IPS-18a (cell line): ENCODE measurements around the gene PLAU.
"Not testable (repeated sequence)": the region's sequence is repeated elsewhere in the genome, so short reads cannot be mapped to it uniquely, and the experiment has no call there.

Experiments
- H3K27ac ChIP-seq: one replicate; pipeline ENCODE4 v1.5.1; 2013; ENCODE audit warnings: low read length
- H3K27me3 ChIP-seq: one replicate; pipeline ENCODE4 v1.6.1; 2013; ENCODE audit warnings: mild to moderate bottlenecking, low read length; ENCODE audit not compliant: control insufficient read depth, insufficient read depth
- H3K36me3 ChIP-seq: one replicate; pipeline ENCODE4 v1.6.1; 2013; ENCODE audit warnings: low read depth, low read length; ENCODE audit not compliant: control insufficient read depth
- H3K4me1 ChIP-seq: one replicate; pipeline ENCODE4 v1.6.1; 2013; ENCODE audit warnings: low read depth, low read length; ENCODE audit not compliant: control insufficient read depth
- H3K4me3 ChIP-seq: one replicate; pipeline ENCODE4 v1.5.1; 2013; ENCODE audit warnings: low read length
- H3K9ac ChIP-seq: one replicate; pipeline ENCODE4 v1.6.1; 2013; ENCODE audit warnings: mild to moderate bottlenecking, low read length, moderate library complexity
- H3K9me3 ChIP-seq: one replicate; pipeline ENCODE4 v1.6.1; 2013; ENCODE audit warnings: low read depth, low read length; ENCODE audit not compliant: control insufficient read depth

PLAU gene

GRCh38 chr10:73879296-73880173, 31.4 kb upstream of the PLAU start:
- no peak overlapping the region for H3K9ac ChIP-seq
- no peak overlapping the region for H3K4me3 ChIP-seq
- H3K27ac ChIP-seq: no peak overlapping the region
- no peaks in the 10 kb centered on the region for H3K36me3 ChIP-seq
- H3K9me3 ChIP-seq: no peaks in the 10 kb centered on the region
- H3K4me1 ChIP-seq: peaks cover 8% of the 10 kb centered on the region
- H3K27me3 ChIP-seq: peaks cover 10% of the 10 kb centered on the region

- Histone ChIP-seq H3K27me3 (no peaks in the 10 kb centered on the region), H3K36me3 (no peaks in the 10 kb centered on the region)
These were observed 29.6 kb upstream of the PLAU start for GRCh38 chr10:73881221-73881919.

DNA sequence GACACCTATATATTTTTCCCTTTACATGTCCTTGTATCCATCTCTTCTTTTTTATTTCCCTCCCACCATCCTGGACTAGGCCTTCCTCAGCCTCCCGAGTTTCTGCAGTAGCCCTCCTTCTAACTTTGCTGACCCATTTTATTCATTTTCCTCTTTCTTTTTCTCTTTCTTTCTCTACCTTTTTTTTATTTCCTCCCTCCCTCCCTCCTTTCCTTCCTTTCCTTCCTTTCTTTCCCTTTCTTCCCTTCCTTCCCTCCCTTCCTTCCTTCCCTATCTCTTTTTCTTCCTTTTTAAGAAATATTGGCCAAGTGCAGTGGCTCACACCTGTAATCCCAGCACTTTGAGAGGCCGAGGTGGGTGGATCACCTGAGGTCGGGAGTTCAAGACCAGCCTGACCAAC, 26.9 kb upstream of the PLAU start:
- H3K9me3 ChIP-seq: no peaks in the 10 kb centered on the region
- H3K27ac ChIP-seq: no peak overlapping the region
- H3K27me3 ChIP-seq: no peaks in the 10 kb centered on the region
- no peaks in the 10 kb centered on the region for H3K36me3 ChIP-seq
- peaks cover 8% of the 10 kb centered on the region for H3K4me1 ChIP-seq
- H3K4me3 ChIP-seq: no peak overlapping the region
- no peak overlapping the region for H3K9ac ChIP-seq

More at GRCh38 chr10:73881221-73881919, 29.6 kb upstream of the PLAU start:
- Histone ChIP-seq H3K9me3 (no peaks in the 10 kb centered on the region), H3K9ac (no peak overlapping the region), H3K27ac (no peak overlapping the region), H3K4me1 (peaks cover 5% of the 10 kb centered on the region), H3K4me3 (no peak overlapping the region)

DNA sequence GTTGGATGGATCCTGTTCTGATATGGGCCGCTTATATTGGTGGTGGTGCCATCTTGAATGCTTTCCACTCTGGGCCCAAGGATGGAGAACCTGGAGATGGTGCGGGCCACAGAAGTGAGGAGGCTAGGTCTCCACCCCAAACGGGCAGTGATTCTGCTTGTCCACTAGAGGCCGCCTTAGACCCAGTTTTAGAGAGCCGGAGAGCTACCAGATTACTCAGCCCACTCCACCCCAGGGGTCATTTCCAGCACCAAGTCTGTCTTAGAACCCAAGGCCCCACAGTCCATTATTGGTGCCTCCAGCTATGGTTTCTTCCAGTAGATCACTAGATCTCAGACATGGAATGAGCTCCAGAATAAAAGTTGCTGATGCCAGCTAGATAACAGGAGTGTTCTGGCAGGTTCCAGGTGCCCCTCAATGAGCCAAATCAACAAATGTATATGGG, 24.8 kb upstream of the PLAU start:
- Histone ChIP-seq H3K36me3 (no peaks in the 10 kb centered on the region), H3K9me3 (no peaks in the 10 kb centered on the region), H3K4me3 (no peak overlapping the region), H3K4me1 (peaks cover 5% of the 10 kb centered on the region), H3K27ac (no peak overlapping the region), H3K9ac (no peak overlapping the region), H3K27me3 (no peaks in the 10 kb centered on the region)

- H3K4me3 ChIP-seq: no peak overlapping the region
- peaks cover 5% of the 10 kb centered on the region for H3K4me1 ChIP-seq
- H3K9me3 ChIP-seq: no peaks in the 10 kb centered on the region
- no peaks in the 10 kb centered on the region for H3K27me3 ChIP-seq
- H3K36me3 ChIP-seq: no peaks in the 10 kb centered on the region
- no peak overlapping the region for H3K9ac ChIP-seq
- H3K27ac ChIP-seq: no peak overlapping the region
These were observed 24.2 kb upstream of the PLAU start for GRCh38 chr10:73886661-73887293.

DNA sequence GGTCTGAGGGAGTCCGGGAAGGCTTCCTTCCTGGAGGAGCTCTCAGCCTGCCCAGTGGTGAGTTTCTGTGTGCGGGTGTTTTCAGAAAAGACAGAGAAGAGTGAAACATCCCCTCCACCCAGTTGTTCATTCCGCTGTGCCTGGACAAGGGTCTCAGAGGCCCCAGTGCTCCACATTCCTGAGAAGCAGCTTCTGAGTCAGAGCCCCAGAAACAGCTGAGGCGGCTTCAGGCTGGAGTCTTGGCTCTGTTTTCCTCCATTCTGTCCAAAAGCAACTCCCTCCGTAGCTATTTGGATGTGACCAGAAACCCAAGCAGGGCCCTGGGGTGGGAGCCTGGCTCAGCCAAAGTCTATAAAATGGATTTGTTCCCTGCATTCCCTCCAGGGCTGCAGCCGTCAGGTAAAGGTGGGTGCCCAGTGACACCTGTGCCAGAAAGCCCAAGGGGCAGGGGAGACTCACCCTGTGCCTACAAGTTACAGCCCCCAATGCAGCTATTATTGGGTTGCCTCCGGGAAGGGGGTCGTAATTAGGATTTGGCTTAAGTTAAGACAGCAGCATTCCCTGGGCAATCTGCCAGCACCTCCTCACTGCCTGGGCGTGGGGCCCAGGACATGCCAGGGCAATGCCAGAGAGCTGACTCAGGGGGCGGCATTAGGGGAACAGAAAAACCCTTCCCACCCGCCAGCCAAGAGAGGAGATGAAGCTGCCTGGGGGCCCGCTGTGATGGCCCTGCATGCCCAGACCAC, 23.5 kb upstream of the PLAU start:
- no peak overlapping the region for H3K9ac ChIP-seq
- no peaks in the 10 kb centered on the region for H3K36me3 ChIP-seq
- H3K27me3 ChIP-seq: no peaks in the 10 kb centered on the region
- no peak overlapping the region for H3K4me3 ChIP-seq
- no peak overlapping the region for H3K27ac ChIP-seq
- H3K4me1 ChIP-seq: peaks cover 5% of the 10 kb centered on the region
- no peaks in the 10 kb centered on the region for H3K9me3 ChIP-seq

GRCh38 chr10:73888514-73888913, 22.4 kb upstream of the PLAU start:
- Histone ChIP-seq H3K4me3 (no peak overlapping the region), H3K36me3 (no peaks in the 10 kb centered on the region), H3K4me1 (peaks cover 5% of the 10 kb centered on the region), H3K27ac (no peak overlapping the region), H3K9ac (no peak overlapping the region), H3K9me3 (no peaks in the 10 kb centered on the region), H3K27me3 (no peaks in the 10 kb centered on the region)

- no peak overlapping the region for H3K9ac ChIP-seq
- no peak overlapping the region for H3K27ac ChIP-seq
- peaks cover 5% of the 10 kb centered on the region for H3K4me1 ChIP-seq
- no peaks in the 10 kb centered on the region for H3K36me3 ChIP-seq
- no peak overlapping the region for H3K4me3 ChIP-seq
- no peaks in the 10 kb centered on the region for H3K9me3 ChIP-seq
- H3K27me3 ChIP-seq: no peaks in the 10 kb centered on the region
These were observed 21.9 kb upstream of the PLAU start for GRCh38 chr10:73889014-73889413.

DNA sequence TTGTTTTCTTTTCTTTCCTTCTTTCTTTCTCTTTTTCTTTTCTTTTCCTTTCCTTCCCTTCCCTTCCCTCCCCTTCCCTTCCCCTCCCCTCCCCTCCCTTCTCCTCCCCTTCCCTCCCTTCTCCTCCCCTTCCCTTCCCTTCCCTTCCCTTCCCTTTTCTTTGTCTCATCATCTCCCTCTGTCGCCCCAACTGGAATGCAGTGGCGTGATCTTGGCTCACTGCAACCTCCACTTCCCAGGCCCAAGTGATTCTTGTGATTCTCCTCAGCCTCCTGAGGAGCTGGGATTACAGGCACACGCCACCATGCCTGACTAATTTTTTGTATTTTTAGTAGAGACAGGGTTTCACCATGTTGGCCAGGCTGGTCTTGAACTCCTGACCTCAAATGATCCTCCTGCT, 21.5 kb upstream of the PLAU start:
- not testable (repeated sequence) for H3K4me1 ChIP-seq, H3K36me3 ChIP-seq, H3K27ac ChIP-seq, H3K27me3 ChIP-seq, H3K9ac ChIP-seq, H3K9me3 ChIP-seq, H3K4me3 ChIP-seq

- no peaks in the 10 kb centered on the region for H3K36me3 ChIP-seq
- H3K9ac ChIP-seq: no peak overlapping the region
- H3K27me3 ChIP-seq: no peaks in the 10 kb centered on the region
- no peak overlapping the region for H3K4me3 ChIP-seq
- H3K27ac ChIP-seq: no peak overlapping the region
- H3K9me3 ChIP-seq: no peaks in the 10 kb centered on the region
- peaks cover 5% of the 10 kb centered on the region for H3K4me1 ChIP-seq
These were observed 20.7 kb upstream of the PLAU start for GRCh38 chr10:73890261-73890660.

DNA sequence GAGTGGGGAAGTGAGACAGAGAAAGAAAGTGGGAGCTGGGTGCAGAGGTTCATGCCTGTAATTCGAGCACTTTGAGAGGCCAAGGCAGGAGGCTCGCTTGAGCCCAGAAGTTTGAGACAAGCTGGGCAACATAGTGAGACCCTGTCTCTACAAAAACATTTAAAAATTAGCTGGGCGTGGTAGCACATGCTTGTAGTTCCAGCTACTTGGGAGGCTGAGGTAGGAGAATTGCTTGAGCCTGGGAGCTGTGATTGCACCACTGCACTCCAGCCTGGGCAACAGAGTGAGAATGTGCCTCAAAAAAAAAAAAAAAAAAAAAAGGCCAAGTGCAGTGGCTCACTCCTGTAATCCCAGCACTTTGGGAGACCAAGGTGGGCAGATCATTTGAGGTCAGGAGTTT, 20.1 kb upstream of the PLAU start:
- H3K9ac ChIP-seq, H3K9me3 ChIP-seq, H3K36me3 ChIP-seq, H3K27ac ChIP-seq, H3K4me1 ChIP-seq, H3K4me3 ChIP-seq, H3K27me3 ChIP-seq: not testable (repeated sequence)
